Dermis blood vessel endothelial cell (primary cell): ENCODE results near the gene LRRC61. TPM values are rescaled to one million over a fixed set of nuclear protein-coding genes. Genes with fewer than 3 reads are reported as not detected.
"Not testable (repeated sequence)": the region's sequence is repeated elsewhere in the genome, so short reads cannot be mapped to it uniquely, and the experiment has no call there.

Experiments used
- DNase-seq: peaks from one replicate; pipeline ENCODE4 v3.0.0; 2010
- total RNA-seq: library from RNA; depleted of rRNA; stranded (reverse); fragments of >200 nt; gene quantifications from 2 replicates; pipeline ENCODE4 v1.2.3, GENCODE V29; 2014

The LRRC61 gene
- total RNA-seq, 1 donor from 2014 or later, result 5.4 TPM

DNA sequence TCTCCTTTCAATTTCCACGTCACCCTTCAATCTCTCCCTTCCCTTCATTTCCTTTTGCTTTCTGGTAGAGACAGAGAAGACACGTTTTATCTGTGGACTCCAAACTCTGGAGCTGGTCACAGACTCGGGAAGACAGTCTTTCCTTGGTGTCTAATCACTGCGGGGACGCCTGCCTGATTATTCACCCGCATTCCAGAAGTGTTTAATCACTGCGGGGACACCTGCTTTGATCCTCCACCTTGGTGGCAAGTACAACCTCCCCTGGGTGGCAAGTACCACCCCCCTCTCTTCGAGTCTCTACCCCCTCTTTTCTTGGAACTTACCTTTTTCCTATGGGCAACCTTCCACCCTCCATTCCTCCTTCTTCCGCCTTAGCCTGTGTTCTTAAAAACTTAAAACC lies 15.3 kb upstream of the LRRC61 start:
- DNase-seq, result no peak

DNA sequence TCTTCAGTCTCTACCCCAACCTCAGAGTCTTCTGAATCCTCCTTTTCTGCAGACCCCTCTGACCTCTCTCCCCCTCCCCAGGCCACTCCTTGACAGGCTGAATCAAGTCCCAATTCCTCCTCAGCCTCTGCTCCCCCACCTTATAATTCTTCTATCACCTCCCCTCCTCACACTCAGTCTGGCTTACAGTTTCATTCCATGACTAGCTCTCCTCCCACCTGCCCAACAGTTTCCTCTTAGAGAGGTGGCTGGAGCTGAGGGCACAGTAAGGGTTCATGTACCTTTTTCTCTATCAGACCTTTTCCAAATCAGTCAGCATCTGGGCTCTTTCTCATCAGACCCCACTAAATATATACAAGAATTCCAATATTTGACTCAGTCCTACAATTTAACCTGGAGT lies 14.6 kb upstream of the LRRC61 start:
- no peak for DNase-seq

- DNase-seq, result no peak
Measured at GRCh38 chr7:150311146-150311545, 12.0 kb upstream of the LRRC61 start.

DNA sequence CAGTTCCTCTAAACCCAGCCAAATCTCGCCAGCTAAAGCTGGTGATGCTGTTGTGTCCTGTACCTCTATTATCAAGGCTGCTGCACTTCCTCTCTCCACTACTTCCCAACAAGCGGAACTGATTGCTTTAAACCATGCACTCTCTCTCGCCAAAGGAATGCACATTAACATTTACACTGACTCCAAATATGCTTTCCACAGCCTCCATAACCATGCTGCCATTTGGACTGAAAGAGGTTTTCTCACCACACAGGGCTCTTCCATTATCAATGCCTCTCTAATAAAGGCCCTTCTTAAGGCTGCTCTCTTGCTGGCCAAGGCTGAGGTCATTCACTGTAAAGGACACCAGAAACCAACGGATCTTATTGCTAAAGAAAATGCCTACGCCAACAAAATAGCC lies 11.4 kb upstream of the LRRC61 start:
- DNase-seq, result no peak

DNA sequence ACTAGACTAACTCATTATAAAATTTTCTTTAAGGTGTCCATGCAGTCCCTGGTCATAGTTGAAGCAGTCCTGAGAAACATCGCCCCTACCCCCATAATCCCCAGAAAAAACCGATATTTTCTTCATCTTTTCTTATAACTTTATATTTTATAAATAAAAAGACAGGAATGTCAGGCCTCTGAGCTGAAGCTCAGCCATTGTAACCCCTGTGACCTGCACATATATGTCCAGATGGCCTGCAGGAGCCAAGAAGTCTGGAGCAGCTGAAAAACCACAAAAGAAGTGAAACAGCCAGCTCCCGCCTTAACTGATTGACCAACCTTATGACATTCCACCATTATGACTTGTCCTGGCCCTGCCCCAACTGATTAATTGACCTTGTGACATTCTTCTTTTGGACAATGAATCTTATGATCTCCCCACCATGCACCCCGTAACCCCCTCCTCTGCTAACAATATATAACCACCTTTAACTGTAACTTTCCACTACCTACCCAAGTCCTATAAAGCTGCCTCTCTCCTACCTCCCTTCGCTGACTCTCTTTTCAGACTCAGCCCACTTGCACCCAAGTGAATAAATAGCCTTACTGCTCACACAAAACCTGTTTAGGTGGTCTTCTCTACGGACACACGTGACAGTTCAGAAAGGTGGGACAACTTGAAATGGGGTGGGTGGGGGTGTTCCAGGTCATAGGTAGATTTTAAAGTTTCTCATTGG lies 10.3 kb upstream of the LRRC61 start:
- not testable (repeated sequence) for DNase-seq

- DNase-seq, result no peak
Measured at GRCh38 chr7:150313367-150313809, 9.8 kb upstream of the LRRC61 start.

DNA sequence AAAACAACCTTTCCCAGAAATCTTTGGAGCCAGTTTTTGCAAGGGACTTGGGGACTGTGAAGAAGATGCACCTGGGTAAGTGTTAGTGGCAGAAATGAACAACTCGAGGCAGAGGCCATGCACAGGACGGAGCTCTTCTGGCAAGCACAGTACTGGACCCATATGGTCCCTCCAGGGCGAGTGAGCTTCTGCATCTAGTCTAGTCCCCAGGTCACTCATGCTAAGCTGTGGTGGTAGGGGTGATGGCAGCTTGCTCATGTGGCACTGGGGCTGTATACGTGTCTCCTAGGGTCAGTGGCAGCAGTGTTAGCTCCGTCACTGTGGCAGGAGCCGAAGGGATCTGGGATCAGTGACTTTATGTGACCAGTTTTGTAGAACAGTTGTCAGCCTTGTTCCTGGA lies 9.3 kb upstream of the LRRC61 start:
- no peak for DNase-seq

- no peak for DNase-seq
Measured at GRCh38 chr7:150314639-150315239, 8.4 kb upstream of the LRRC61 start.

DNA sequence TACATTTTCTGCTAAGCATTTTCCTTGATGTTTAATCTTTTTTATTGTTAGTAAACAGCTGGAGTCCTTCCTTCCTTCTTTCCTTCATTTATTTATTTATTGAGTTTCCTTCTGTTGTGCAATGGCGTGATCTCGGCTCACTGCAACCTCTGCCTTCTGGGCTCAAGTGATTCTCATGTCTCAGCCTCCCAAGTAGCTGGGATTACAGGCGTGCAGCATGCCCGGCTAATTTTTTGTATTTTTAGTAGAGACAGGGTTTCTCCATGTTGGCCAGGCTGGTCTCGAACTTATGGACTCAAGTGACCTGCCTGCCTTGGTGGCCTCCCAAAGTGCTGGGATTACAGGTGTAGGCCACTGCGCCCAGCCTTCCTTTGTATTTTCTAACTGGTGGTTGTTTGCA lies 6.2 kb upstream of the LRRC61 start:
- not testable (repeated sequence) for DNase-seq

GRCh38 chr7:150317748-150318444 lies 5.3 kb upstream of the LRRC61 start:
- peak; percentile 81 for DNase-seq

- DNase-seq, result no peak
Measured at GRCh38 chr7:150321788-150322113, 1.4 kb upstream of the LRRC61 start.

DNA sequence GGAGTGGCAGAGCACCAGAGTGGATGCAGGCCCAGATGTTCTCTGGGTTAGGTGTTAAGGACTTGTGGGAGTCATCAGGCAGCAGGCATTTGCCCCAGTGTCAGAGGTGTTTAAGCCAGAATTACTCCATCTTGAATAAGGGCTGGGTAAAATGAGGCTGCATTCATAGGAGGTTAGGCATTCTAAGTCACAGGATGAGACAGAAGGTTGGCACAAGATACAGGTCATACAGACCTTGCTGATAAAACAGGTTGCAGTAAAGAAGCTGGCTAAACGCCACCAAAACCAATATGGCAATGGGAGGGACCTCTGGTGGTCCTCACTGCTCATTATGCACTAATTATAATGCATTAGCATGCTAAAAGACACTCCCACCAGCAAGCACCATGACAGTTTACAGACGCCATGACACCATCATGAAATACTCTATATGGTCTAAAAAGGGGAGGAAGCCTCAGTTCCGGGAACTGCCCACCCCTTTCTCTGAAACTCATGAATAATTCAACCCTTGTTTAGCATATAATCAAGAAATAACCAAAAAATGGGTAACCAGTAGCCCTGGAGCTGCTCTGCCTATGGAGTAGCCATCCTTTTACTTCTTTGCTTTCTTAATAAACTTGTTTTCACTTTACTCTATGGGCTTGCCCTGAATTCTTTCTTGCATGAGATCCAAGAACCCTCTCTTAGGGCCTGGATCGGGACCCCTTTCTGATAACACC lies 882 bp upstream of the LRRC61 start:
- no peak for DNase-seq

- peak; percentile 40 for DNase-seq
Measured at GRCh38 chr7:150323682-150324372, 672 bp downstream of the LRRC61 start.

GRCh38 chr7:150324373-150324961 lies 1.3 kb downstream of the LRRC61 start:
- peak; percentile 57 for DNase-seq

DNA sequence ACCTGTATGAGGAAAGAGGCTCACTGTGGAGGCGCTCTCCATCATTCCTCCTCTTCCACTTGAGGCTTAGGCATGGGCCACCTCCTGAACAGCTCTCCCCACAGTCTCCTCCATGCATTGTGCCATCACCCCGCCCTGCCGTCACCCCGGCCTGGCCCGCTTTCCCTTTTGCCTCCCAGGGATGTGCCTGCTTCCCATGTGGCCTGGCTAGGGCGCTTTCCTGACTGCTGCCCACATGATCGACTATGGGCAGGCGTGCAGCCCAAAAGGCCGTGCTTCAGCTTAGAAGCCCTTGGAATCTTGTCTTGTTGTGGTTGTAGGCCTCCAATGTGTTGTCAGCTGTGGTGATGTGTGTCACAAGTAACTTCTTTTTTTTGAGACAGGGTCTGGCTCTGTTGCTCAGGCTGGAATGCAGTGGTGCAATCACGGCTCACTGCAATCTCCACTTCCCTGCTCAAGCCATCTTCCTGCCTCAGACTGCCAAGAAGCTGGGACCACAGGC lies 2.0 kb downstream of the LRRC61 start:
- DNase-seq, result no peak

- DNase-seq, result no peak
Measured at GRCh38 chr7:150325901-150326300, 2.7 kb downstream of the LRRC61 start.

DNA sequence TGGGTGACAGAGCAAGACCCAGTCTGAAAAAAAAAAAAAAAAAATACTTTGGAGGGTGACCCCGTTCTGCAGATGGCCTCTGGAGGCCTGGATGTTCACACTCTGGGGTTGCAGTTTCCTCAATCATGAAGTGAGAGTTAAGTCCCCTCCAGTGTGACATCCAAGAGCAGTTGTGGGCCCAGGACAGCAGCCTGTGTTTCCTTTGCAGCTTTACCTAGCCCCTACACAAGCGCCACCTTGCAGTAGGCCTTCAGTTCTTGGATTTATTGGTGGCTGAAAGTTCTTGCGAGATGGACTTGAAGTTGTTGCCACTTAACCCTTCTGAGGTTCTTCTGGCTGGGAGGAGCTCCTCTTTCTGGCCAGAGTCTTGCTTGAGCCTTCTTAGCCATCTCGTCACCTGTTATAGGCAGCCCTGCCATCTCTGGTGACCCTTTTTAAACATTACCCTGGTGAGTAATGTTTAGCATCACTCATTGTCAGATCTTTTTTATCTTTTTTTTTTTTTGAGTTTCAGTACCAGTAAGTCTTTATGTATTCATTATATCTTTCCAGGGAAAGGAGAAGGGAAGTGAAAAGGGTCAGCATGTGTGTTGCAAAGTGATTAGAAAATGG lies 3.6 kb downstream of the LRRC61 start:
- no peak for DNase-seq

GRCh38 chr7:150327308-150327707 lies 4.2 kb downstream of the LRRC61 start:
- DNase-seq, result no peak

- no peak for DNase-seq
Measured at GRCh38 chr7:150329331-150330120, 6.4 kb downstream of the LRRC61 start.

GRCh38 chr7:150330211-150330885 lies 7.2 kb downstream of the LRRC61 start:
- DNase-seq, result no peak
